Measurements from ENCODE around the gene MYO16. TPM values are rescaled to one million over a fixed set of nuclear protein-coding genes. Genes with fewer than 3 reads are reported as not detected.

Gene MYO16
- polyA plus RNA-seq = 2.8 and 3.6 TPM in 2 replicates

GRCh38 chr13:108629181-108629752 is at the start of gene MYO16:
Gene MYO16 (plus strand): TSS chr13:108629611. CDS start chr13:108629845, 234 bp downstream.

All from Purkinje cell (primary cell).